ENCODE measurements around the gene MKNK2.
"Not testable (repeated sequence)": the region's sequence is repeated elsewhere in the genome, so short reads cannot be mapped to it uniquely, and the experiment has no call there.

MKNK2 gene

GRCh38 chr19:1989513-1990229 is 61.4 kb downstream of the MKNK2 start:
- no peak for DNase-seq

GRCh38 chr19:1988464-1988863 is 62.6 kb downstream of the MKNK2 start:
- DNase-seq = not testable (repeated sequence)

Data from NCI-H1092 treated with DMSO at 0.1 percent for 48 hours (cell line).